Measurements from ENCODE around the gene DNAJB12. TPM values are rescaled to one million over a fixed set of nuclear protein-coding genes. Genes with fewer than 3 reads are reported as not detected.

Gene DNAJB12
- polyA plus RNA-seq, 3 donors: 14.4 to 32.7 (median 19.4) TPM

Other genes starting within 250 kb of the DNAJB12 start
- gene ANAPC16, start 138.9 kb downstream of the DNAJB12 start, polyA plus RNA-seq: 100 to 1,000 TPM in 2 of 3 donors, 10 to 100 TPM in 1; 97.2 to 165 (median 110) TPM
- gene ASCC1, start 138.6 kb downstream of the DNAJB12 start, polyA plus RNA-seq: 10 to 100 TPM; 13.3 to 34.1 (median 18.0) TPM
- 1,000 to 10,000 TPM in 1 of 3 donors, 100 to 1,000 TPM in 2; 103 to 1,196 (median 199) TPM for gene DDIT4, start 81.0 kb downstream of the DNAJB12 start, polyA plus RNA-seq